ENCODE measurements around the gene ACTR8. TPM values are rescaled to one million over a fixed set of nuclear protein-coding genes. Genes with fewer than 3 reads are reported as not detected.

The ACTR8 gene
- total and polyA plus RNA-seq, 2 of the 13 experiments (the other 11 are each of a cell fraction or from before 2014, with no cell fraction given), result 15.5 to 29.0 TPM

DNA sequence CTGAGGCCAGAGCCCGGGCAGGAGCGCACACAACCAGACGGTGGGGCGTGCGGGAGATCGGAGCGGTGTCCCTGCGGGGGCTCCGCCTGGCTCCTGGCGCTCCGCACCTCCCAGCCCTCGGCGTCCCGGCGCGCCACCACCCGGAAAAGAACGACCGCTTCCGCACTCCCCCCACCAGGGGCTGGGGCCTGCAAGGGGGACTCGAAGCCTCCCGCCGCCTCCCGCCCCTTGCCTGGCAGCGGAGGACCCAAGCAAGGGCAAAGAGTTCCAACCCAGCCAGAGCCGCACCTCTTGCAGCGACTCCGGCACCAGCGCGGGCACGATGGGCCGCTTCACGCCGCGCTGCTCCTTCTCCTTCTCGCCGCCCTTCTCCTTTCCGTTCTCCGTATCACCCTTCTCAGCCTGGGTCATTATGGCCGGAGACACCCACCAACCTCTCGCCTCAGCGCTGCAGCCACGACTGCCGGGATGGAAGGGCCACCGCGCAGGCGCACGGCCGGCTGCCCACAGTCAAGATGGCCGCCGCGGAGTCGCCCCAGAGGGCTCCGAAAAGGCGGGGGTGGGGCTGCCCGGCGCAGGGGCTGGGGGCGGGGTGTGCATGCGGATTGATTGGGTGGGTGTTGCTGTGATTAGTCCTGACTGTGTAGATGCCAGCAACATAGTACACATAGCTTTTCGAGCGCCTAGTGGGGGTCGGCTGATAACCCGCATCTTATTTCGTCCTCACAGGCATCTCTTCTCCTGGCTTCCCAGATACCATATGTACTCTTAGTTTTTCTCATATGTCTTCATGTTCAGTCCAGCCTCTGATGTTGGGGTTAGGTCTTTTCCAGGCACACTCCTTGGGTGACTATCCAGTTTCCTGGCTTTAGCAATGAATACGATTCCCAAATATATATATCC is at the start of gene ACTR8 (continued):
- no peak for TF ChIP-seq ZNF720 (CRISPR knock-in tag; IDR thresholded peaks at IDR 0.05)
- no peak for TF ChIP-seq NONO (IDR thresholded peaks at IDR 0.05)
- TF ChIP-seq NONO (CRISPR knock-in tag; conservative IDR thresholded peaks at IDR 0.05), result peak; percentile 82
- TF ChIP-seq PITX1 (CRISPR knock-in tag; IDR thresholded peaks at IDR 0.05), result no peak
- TF ChIP-seq GPN1 (CRISPR knock-in tag; IDR thresholded peaks at IDR 0.05; ENCODE audit: borderline replicate concordance), result no peak
- TF ChIP-seq, protein P1, sequence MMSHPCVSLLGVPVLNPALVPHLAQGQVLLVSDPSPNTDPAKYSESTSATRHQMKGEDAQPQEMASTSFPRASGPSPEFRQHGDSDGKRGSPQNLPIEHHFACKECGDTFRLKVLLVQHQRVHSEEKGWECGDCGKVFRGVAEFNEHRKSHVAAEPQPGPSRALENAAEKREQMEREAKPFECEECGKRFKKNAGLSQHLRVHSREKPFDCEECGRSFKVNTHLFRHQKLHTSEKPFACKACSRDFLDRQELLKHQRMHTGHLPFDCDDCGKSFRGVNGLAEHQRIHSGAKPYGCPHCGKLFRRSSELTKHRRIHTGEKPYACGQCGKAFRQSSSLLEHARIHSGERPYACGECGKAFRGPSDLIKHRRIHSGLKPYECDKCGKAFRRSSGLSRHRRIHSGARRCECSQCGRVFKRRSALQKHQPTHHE (CRISPR knock-in tag; IDR thresholded peaks at IDR 0.05; ENCODE audit: borderline replicate concordance), result no peak
- TF ChIP-seq ZBTB37 (CRISPR knock-in tag; IDR thresholded peaks at IDR 0.05), result no peak
- TF ChIP-seq HNRNPUL1 (IDR thresholded peaks at IDR 0.05; ENCODE audit: low read depth, low read length), result no peak; the same call in 1 of the 2 replicates
- 0 out of 2 replicates have a peak, but pooled peaks have one; percentile 2 for TF ChIP-seq ATAD3A (CRISPR knock-in tag; IDR thresholded peaks at IDR 0.05)
- TF ChIP-seq MAZ (IDR thresholded peaks at IDR 0.05; ENCODE audit: borderline replicate concordance, low read depth, low read length), result peak; percentile 43; the same call in 1 of the 2 replicates
- TF ChIP-seq MAZ (CRISPR knock-in tag; IDR thresholded peaks at IDR 0.05; ENCODE audit: low read depth), result peak; percentile 88
- TF ChIP-seq TCF7 (IDR thresholded peaks at IDR 0.05; ENCODE audit: low read depth), result no peak
- TF ChIP-seq WIZ (CRISPR knock-in tag; IDR thresholded peaks at IDR 0.05), result no peak
- TF ChIP-seq, protein P2, sequence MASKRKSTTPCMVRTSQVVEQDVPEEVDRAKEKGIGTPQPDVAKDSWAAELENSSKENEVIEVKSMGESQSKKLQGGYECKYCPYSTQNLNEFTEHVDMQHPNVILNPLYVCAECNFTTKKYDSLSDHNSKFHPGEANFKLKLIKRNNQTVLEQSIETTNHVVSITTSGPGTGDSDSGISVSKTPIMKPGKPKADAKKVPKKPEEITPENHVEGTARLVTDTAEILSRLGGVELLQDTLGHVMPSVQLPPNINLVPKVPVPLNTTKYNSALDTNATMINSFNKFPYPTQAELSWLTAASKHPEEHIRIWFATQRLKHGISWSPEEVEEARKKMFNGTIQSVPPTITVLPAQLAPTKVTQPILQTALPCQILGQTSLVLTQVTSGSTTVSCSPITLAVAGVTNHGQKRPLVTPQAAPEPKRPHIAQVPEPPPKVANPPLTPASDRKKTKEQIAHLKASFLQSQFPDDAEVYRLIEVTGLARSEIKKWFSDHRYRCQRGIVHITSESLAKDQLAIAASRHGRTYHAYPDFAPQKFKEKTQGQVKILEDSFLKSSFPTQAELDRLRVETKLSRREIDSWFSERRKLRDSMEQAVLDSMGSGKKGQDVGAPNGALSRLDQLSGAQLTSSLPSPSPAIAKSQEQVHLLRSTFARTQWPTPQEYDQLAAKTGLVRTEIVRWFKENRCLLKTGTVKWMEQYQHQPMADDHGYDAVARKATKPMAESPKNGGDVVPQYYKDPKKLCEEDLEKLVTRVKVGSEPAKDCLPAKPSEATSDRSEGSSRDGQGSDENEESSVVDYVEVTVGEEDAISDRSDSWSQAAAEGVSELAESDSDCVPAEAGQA (IDR thresholded peaks at IDR 0.05; ENCODE audit: low read depth), result peak; percentile 88
- TF ChIP-seq, protein P2 (CRISPR knock-in tag; IDR thresholded peaks at IDR 0.05; ENCODE audit: borderline replicate concordance), result no peak
- TF ChIP-seq PCBP2 (optimal IDR thresholded peaks at IDR 0.05; ENCODE audit: low read depth, low read length, poor library complexity, severe bottlenecking), result no peak
- TF ChIP-seq KAT2B (IDR thresholded peaks at IDR 0.05; ENCODE audit: borderline replicate concordance, low read depth, low read length), result no peak
- TF ChIP-seq ZNF543 (CRISPR knock-in tag; IDR thresholded peaks at IDR 0.05), result peak; percentile 75; the same call in 1 of the 2 replicates
- 0 out of 2 replicates have a peak, but pooled peaks have one; percentile 50 for TF ChIP-seq RFXANK (CRISPR knock-in tag; IDR thresholded peaks at IDR 0.05)
- TF ChIP-seq ZNF326 (CRISPR knock-in tag; IDR thresholded peaks at IDR 0.05; ENCODE audit: borderline replicate concordance), result no peak
- TF ChIP-seq ZC3H13 (CRISPR knock-in tag; IDR thresholded peaks at IDR 0.05), result peak; percentile 87
- TF ChIP-seq NKX3-1 (CRISPR knock-in tag; IDR thresholded peaks at IDR 0.05), result no peak

All from HepG2 (cell line).